Suprapubic skin (tissue), 4 donors: ENCODE results near the gene FBXW9.

Experiments used
- POLR2A ChIP-seq, 2 donors: fragments of 450-650 bp; IDR thresholded peaks; one replicate each; pipeline ENCODE4 v1.6.1; 2017; ENCODE audit warnings: antibody characterized with exemption in 2 of 2, mild to moderate bottlenecking in 2 of 2, moderate library complexity in 2 of 2
- POLR2AphosphoS5 ChIP-seq, 3 donors: sonication (generic); formaldehyde crosslinking; IDR thresholded peaks; one replicate each; pipeline ENCODE4 v1.6.1; 2017; ENCODE audit warnings: antibody characterized with exemption in 3 of 3
- TF ChIP-seq, protein P1 (sequence below), 2 donors: fragments of 200-600 bp in 1 of 2; fragments of 450-650 bp in 1 of 2; sonication (generic) in 1 of 2; IDR thresholded peaks; one replicate each; pipeline ENCODE4 v1.5.1; 2016 to 2019; ENCODE audit warnings: antibody characterized with exemption in 2 of 2, mild to moderate bottlenecking in 1 of 2, moderate library complexity in 1 of 2

DNA sequence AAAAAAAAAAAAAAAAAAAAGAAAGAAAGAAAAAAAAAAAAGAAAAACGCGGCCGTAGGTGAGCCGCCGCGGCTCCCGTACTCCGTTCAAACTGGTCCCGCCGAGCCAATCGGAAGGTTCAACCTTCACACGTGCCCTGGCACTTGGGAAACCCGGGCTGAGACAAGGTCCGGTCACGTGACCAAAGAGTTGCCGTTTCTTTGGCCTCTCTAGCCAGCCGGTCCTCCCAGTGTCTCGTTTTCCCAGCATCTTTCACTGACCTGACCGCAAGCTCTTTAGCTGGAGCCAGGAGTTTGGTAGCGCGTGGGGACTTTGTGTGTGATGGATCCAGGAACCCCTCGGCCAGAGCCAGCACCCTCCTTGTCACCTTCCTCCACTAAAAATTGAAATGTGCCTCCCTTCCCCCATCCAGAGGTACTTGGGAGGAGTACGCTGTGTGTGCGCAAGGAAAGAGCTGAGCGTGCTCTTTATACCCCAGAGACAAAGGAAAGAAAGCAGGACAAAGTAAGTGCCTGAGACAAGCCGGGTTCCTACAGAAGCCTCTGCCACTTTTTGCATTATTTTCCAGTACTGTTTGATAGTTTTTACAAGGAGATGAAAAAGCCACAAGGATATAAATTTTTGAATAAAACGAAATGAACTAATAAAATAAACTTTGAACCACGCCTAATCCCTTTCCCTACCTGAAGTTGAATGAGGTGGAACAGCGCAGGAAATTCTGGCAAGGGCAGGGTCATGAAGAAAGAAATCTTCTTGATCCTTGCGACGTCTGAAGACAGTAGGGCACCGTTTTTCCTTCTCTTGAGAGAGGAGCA is 26.3 kb upstream of the FBXW9 start:
- TF ChIP-seq, protein P1, sequence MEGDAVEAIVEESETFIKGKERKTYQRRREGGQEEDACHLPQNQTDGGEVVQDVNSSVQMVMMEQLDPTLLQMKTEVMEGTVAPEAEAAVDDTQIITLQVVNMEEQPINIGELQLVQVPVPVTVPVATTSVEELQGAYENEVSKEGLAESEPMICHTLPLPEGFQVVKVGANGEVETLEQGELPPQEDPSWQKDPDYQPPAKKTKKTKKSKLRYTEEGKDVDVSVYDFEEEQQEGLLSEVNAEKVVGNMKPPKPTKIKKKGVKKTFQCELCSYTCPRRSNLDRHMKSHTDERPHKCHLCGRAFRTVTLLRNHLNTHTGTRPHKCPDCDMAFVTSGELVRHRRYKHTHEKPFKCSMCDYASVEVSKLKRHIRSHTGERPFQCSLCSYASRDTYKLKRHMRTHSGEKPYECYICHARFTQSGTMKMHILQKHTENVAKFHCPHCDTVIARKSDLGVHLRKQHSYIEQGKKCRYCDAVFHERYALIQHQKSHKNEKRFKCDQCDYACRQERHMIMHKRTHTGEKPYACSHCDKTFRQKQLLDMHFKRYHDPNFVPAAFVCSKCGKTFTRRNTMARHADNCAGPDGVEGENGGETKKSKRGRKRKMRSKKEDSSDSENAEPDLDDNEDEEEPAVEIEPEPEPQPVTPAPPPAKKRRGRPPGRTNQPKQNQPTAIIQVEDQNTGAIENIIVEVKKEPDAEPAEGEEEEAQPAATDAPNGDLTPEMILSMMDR (IDR thresholded peaks at IDR 0.05) = no peak
- peak in 2 of 3 donors; percentile 82 to 88 for TF ChIP-seq POLR2AphosphoS5 (IDR thresholded peaks at IDR 0.05)
- TF ChIP-seq POLR2A (IDR thresholded peaks at IDR 0.05) = no peak
